Fibroblast of lung (primary cell): ENCODE data around the gene DZANK1. TPM values are rescaled to one million over a fixed set of nuclear protein-coding genes. Genes with fewer than 3 reads are reported as not detected.

Source experiments
- DNase-seq, 2 donors: peaks; one replicate each; pipeline versions ENCODE4 v3.0.0 to v3.0.0-alpha.2; 2010; ENCODE audit warnings: low read depth in 2 of 2
- H2AFZ ChIP-seq: 2 replicates; pipeline ENCODE4 v1.5.1; 2012; ENCODE audit warnings: low read length, control low read depth, inconsistent platforms
- H3K27ac ChIP-seq: 2 replicates; pipeline ENCODE4 v1.5.1; 2011; ENCODE audit warnings: low read length, control low read depth; ENCODE audit not compliant: insufficient read depth
- H3K27me3 ChIP-seq: 2 replicates; pipeline ENCODE4 v1.5.1; 2011; ENCODE audit warnings: mild to moderate bottlenecking, low read length; ENCODE audit not compliant: control insufficient read depth, insufficient read depth
- H3K36me3 ChIP-seq: 2 replicates; pipeline ENCODE4 v1.5.1; 2011; ENCODE audit warnings: low read length; ENCODE audit not compliant: control insufficient read depth, insufficient read depth
- H3K4me1 ChIP-seq: 2 replicates; pipeline ENCODE4 v1.5.1; 2011; ENCODE audit warnings: low read length; ENCODE audit not compliant: control insufficient read depth, insufficient read depth; ENCODE audit errors: extremely low read depth
- H3K4me2 ChIP-seq: 2 replicates; pipeline ENCODE4 v1.5.1; 2011; ENCODE audit warnings: low read length, control low read depth; ENCODE audit not compliant: insufficient read depth; ENCODE audit errors: extremely low read depth
- H3K4me3 ChIP-seq, 4 experiments: fragments of 200-600 bp in 1 of 4; sonication (generic) in 1 of 4; replicated peaks in 1 of 4; 2 replicates each; pipeline ENCODE4 v1.5.1; 2011 to 2016; ENCODE audit warnings: low read length in 4 of 4, low read depth in 3 of 4, mild to moderate bottlenecking in 3 of 4, control low read depth in 2 of 4, inconsistent platforms in 1 of 4, mixed read lengths in 1 of 4; ENCODE audit not compliant: insufficient read depth in 1 of 4; ENCODE audit errors: control extremely low read depth in 1 of 4
- H3K79me2 ChIP-seq: 2 replicates; pipeline ENCODE4 v1.5.1; 2012; ENCODE audit warnings: mild to moderate bottlenecking, low read length, inconsistent platforms; ENCODE audit not compliant: control insufficient read depth, insufficient read depth
- H3K9ac ChIP-seq: 2 replicates; pipeline ENCODE4 v1.5.1; 2011; ENCODE audit warnings: mild to moderate bottlenecking, low read length, control low read depth; ENCODE audit not compliant: insufficient read depth
- H3K9me3 ChIP-seq: 2 replicates; pipeline ENCODE4 v1.5.1; 2012; ENCODE audit warnings: low read depth, low read length; ENCODE audit not compliant: control insufficient read depth, insufficient read depth
- H4K20me1 ChIP-seq: 2 replicates; pipeline ENCODE4 v1.5.1; 2011; ENCODE audit warnings: low read length; ENCODE audit not compliant: control insufficient read depth, insufficient read depth; ENCODE audit errors: extremely low read depth
- EZH2 ChIP-seq: IDR thresholded peaks from 2 replicates; pipeline ENCODE4 v1.5.1; 2012; ENCODE audit warnings: low read length, control low read depth, mild to moderate bottlenecking; ENCODE audit errors: missing control alignments
- polyA minus RNA-seq: library from RNA; depleted of rRNA, polyadenylated mRNA; stranded (reverse); fragments of >200 nt; gene quantifications from 2 replicates; pipeline ENCODE4 v1.2.3, GENCODE V29; 2011; ENCODE audit warnings: low replicate concordance
- polyA plus RNA-seq, 2 donors: library from polyadenylated mRNA; depleted of rRNA in 1 of 2; stranded (reverse) in 1 of 2; unstranded in 1 of 2; fragments of >200 nt; gene quantifications; 2 replicates each; pipeline ENCODE4 v1.2.1, GENCODE V29; 2011 to 2012; ENCODE audit warnings: missing spikeins in 1 of 2
- total RNA-seq: library from RNA; depleted of rRNA; stranded (reverse); fragments of >200 nt; gene quantifications from 2 replicates; pipeline ENCODE4 v1.2.1, GENCODE V29; 2014
- TF ChIP-seq, protein P1 (sequence below), 2 donors: IDR thresholded peaks in 1 of 2; conservative IDR thresholded peaks in 1 of 2; 1 replicate in 1 of 2; 2 replicates in 1 of 2; pipeline ENCODE4 v1.5.1; 2011 to 2012; ENCODE audit warnings: low read length in 2 of 2, control low read depth in 1 of 2, inconsistent platforms in 1 of 2, low read depth in 1 of 2, mild to moderate bottlenecking in 1 of 2

Gene DZANK1
- total RNA-seq (0.77 and 0.83 TPM in 2 replicates), polyA plus RNA-seq (1.2 and 1.3 TPM in 2 replicates), polyA minus RNA-seq (1.4 and 5.2 TPM in 2 replicates)
- 0.77 and 1.1 TPM in 2 replicates for polyA plus RNA-seq (2012)

DNA sequence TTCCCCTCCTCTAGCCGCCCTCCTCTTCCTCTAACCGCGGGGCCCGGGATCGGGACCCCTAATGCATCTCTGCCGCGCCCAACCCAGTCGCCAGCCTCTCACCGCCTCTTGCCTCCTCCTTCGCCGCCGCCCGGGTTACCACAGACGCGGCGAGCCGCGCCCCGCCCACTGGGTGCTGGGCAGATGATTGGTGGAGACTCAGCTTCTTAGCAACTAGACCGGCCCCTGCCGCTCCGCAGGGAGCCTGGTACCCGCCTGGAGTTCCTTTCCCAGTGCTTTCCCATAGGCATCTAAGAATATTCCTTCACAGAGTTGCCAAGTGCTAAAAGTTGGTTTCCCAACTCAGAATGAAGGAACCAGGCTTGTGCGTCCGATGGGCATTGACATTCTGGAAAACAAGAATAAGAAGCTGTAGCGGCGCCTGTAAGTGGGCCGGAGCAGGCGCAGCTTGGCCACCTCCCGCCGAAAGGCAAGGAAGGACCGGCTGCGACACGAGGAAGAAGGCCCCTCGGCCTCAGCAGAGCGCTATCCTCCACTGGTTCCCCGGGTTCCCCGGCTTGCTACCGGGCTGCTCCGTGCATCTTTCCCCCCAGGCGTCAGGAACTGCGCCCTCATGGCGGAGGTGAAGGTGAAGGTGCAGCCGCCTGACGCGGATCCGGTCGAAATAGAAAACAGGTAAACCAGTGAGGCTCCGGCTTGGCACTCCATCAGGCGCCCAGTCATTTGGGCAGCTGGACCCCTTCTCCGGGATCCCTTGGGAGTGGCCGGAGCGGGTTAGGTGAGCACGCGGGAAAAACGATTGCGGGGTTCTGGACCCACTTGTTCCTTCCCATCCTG lies at the start of gene DZANK1, which contains the start of gene POLR3F:
TSS of gene DZANK1 (minus strand) at position 137 of the 837 bp plus-strand sequence. CDS start 1,672 bp downstream, outside the sequence.
TSS of gene POLR3F (plus strand) at position 497 of the 837 bp plus-strand sequence. CDS start at position 614, 117 bp downstream.
- DNase-seq: peak; percentile 95 to 96
- Histone ChIP-seq H3K27me3 (no peaks in the 10 kb centered on the region), H4K20me1 (no peaks in the 10 kb centered on the region), H3K4me3 (peak within 1 kb of the TSS; percentile 68 to 100 (median 82)), H2AFZ (peak within 1 kb of the TSS; percentile 91), H3K9me3 (no peaks in the 10 kb centered on the region), H3K4me2 (peak within 1 kb of the TSS; percentile 96), H3K4me1 (no peaks in the 10 kb centered on the region), H3K36me3 (peaks cover 4% of the 10 kb centered on the region), H3K79me2 (peaks cover 19% of the 10 kb centered on the region), H3K9ac (peak within 1 kb of the TSS; percentile 90), H3K27ac (peak within 1 kb of the TSS; percentile 96)
- TF ChIP-seq, protein P1, sequence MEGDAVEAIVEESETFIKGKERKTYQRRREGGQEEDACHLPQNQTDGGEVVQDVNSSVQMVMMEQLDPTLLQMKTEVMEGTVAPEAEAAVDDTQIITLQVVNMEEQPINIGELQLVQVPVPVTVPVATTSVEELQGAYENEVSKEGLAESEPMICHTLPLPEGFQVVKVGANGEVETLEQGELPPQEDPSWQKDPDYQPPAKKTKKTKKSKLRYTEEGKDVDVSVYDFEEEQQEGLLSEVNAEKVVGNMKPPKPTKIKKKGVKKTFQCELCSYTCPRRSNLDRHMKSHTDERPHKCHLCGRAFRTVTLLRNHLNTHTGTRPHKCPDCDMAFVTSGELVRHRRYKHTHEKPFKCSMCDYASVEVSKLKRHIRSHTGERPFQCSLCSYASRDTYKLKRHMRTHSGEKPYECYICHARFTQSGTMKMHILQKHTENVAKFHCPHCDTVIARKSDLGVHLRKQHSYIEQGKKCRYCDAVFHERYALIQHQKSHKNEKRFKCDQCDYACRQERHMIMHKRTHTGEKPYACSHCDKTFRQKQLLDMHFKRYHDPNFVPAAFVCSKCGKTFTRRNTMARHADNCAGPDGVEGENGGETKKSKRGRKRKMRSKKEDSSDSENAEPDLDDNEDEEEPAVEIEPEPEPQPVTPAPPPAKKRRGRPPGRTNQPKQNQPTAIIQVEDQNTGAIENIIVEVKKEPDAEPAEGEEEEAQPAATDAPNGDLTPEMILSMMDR (conservative IDR thresholded peaks at IDR 0.05 in 1 of 2, IDR thresholded peaks at IDR 0.05 in 1 of 2; ENCODE audit: low read depth in 1 of 2, low read length in 2 of 2): no peak
- no peak for TF ChIP-seq EZH2

DNA sequence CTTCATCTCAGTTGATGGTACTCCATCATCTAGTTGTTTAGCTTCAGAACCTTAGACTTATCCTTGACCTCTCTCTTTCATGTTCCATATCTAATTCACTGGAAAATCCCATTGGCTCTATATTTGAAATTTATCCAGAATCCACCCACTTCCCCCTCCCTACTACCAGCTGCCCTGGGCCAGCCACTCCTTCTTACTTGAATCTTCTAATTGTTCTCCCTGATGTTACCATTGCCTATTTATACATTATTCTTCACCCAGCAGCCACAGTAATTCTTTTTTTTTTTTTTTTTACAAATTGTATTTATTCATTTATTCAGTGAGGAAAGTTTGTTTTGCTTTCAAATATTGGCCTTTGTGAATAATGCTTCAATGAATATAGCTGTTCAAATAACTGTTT lies 49.1 kb upstream of the DZANK1 start:
- Histone ChIP-seq H2AFZ (no peak overlapping the region), H3K79me2 (no peaks in the 10 kb centered on the region), H3K4me2 (no peak overlapping the region), H4K20me1 (no peaks in the 10 kb centered on the region), H3K4me1 (no peaks in the 10 kb centered on the region), H3K9ac (no peak overlapping the region), H3K36me3 (peaks cover under 1% of the 10 kb centered on the region), H3K9me3 (no peaks in the 10 kb centered on the region), H3K4me3 (no peak overlapping the region), H3K27ac (no peak overlapping the region), H3K27me3 (no peaks in the 10 kb centered on the region)
- no peak for DNase-seq
- TF ChIP-seq, protein P1 (conservative IDR thresholded peaks at IDR 0.05 in 1 of 2, IDR thresholded peaks at IDR 0.05 in 1 of 2; ENCODE audit: low read depth in 1 of 2, low read length in 2 of 2): no peak

DNA sequence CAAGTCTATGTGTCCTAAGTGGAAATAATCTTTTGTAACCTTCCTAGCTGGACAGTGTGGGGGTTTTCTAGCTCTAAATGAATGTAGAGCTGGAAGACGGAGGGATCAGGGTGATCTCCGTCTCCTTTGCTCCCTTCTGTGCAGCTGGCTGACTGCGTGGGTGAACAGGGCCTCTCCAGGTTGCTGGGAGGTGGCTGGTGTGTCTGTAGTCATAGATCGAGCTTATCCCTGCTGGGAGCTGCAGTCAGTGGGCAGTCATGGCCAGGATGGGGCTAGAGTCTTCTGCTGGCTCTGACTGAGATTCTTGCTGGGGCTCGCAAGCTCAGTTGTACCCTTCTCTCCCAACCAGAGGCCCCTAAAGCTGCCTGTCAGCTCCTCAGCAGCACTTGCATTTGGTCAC lies 47.3 kb upstream of the DZANK1 start:
- Histone ChIP-seq H4K20me1 (no peaks in the 10 kb centered on the region), H3K4me2 (no peak overlapping the region), H2AFZ (no peak overlapping the region), H3K36me3 (peaks cover 5% of the 10 kb centered on the region), H3K4me1 (no peaks in the 10 kb centered on the region), H3K79me2 (no peaks in the 10 kb centered on the region), H3K27me3 (no peaks in the 10 kb centered on the region), H3K9me3 (no peaks in the 10 kb centered on the region), H3K4me3 (no peak overlapping the region), H3K27ac (no peak overlapping the region), H3K9ac (no peak overlapping the region)
- no peak for TF ChIP-seq EZH2
- TF ChIP-seq, protein P1 (conservative IDR thresholded peaks at IDR 0.05 in 1 of 2, IDR thresholded peaks at IDR 0.05 in 1 of 2; ENCODE audit: low read depth in 1 of 2, low read length in 2 of 2): no peak
- DNase-seq: no peak
